Left colon (tissue), 2 donors: ENCODE results near the gene NNAT. TPM values are rescaled to one million over a fixed set of nuclear protein-coding genes. Genes with fewer than 3 reads are reported as not detected.

Source experiments
- ATAC-seq: fragments of 200-7000 bp; cut with Tn5 transposase; one replicate; pipeline ENCODE4 v1.9.1; 2020; ENCODE audit warnings: mild to moderate bottlenecking, moderate library complexity
- DNase-seq, 2 donors: peaks; one replicate each; pipeline ENCODE4 v3.0.0-alpha.2; 2020
- intact Hi-C, 2 donors: fragments of 100-400 bp; cut with DNase I in 1 of 2; cut with micrococcal nuclease in 1 of 2; formaldehyde crosslinking; loops; one replicate each; pipeline versions ENCODE4 v1.11.2 to v1.14.0; 2022; cut with DNase I, micrococcal nuclease
- total RNA-seq, 2 donors: library from RNA; stranded (reverse); fragmentation: NEBNext Ultra II Directional; extraction: Animal tissue kit (Norgen Biotek cat#: 25700); gene quantifications; one replicate each; pipeline ENCODE4 v1.2.1, GENCODE V29; 2021
- donor health status: DM: no; HTN: no; CAD: no.
- donor health status: DM: yes; HTN: yes; CAD: no.

The NNAT gene
- total RNA-seq, 2 donors from 2014 or later = 3.4 TPM; not detected in 1

DNA sequence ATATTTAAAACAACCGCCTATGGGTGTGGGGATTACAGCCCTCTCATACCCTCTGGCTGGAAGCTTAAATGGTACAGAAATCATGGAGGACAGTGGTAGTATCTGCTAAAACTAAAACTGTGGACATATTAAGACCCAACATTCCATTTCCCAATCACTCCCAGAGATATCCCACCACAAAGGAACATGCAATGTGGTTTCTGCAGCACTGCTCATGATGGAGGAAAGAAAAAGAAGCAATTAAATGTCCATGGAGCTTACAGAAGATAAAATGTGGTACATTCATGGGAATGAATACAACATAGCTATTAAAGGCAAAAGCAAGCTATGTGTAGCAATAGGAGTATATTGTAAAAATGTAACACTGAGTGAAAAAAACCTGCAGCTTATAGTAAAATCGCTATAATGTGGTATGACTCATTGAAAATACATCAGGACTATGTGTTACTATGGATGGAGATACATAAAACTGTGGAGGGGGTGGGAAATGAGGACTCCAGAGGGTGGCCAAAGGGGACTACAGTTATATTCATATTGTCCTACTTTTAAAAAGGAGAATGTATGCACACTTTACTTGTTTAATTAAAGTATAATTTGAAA is 22.9 kb upstream of the NNAT start:
- DNase-seq (no peak), ATAC-seq (no peak)
- intact Hi-C loops = no loop called here

DNA sequence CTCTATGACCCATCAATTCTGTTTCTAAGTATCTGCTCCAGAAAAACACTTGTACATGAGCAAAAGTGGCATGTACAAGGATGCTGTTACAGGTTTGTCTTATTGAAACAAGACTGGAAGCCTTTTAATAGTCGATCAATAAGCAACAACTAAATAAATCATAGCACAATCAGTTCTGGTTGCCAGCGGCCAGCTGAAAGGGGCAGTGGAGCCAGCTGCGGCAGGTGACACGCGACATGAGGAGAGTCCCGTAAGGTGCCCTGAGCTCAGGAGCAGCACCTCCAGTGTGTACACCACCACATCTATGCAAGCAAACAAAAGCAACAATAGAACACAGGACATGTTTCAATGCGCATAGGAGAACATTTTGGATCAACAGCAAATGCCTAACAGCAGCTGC is 20.7 kb upstream of the NNAT start:
- intact Hi-C loops = no loop called here
- ATAC-seq (no peak), DNase-seq (no peak)

DNA sequence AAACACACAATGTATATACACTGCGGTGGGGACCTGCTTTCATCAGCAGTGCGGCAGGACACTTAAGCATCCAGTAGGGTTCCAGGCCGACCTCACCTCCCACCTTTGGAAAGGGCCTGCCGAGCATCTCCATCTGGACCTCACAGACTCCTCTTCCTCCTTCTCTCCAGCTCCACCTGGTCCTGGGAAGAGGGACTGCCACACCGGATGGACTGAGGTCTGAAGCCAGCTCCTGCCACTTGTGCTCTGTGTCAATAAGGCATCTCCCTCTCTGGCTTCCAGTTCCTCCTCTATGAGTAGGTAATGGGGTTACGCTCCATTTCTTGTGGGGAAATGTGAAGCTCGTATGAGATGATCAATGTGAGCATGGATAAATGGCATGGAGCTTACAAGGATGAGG is 19.1 kb upstream of the NNAT start:
- ATAC-seq (peak; percentile 24), DNase-seq (no peak)
- intact Hi-C loops = no loop called here

DNA sequence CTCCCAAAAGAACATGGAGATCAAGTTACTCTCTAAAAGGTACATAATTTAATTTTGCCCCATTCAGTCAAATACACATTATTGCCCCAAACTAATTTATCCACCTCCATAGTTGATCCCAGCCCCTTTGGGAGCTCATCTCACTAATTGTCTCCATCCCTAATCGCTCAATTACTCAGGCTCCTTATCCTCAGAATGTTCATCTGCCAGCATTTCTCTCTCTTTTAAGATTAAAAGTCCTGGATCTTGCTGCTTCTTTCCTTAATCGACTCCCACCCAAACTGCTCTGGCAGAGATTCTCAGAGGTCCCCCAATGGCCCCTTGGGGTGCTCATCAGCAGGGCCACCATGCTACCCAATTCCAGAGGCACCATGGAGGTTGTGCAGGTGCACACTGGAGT is 18.4 kb upstream of the NNAT start:
- DNase-seq (no peak), ATAC-seq (no peak)
- intact Hi-C loops = no loop called here

DNA sequence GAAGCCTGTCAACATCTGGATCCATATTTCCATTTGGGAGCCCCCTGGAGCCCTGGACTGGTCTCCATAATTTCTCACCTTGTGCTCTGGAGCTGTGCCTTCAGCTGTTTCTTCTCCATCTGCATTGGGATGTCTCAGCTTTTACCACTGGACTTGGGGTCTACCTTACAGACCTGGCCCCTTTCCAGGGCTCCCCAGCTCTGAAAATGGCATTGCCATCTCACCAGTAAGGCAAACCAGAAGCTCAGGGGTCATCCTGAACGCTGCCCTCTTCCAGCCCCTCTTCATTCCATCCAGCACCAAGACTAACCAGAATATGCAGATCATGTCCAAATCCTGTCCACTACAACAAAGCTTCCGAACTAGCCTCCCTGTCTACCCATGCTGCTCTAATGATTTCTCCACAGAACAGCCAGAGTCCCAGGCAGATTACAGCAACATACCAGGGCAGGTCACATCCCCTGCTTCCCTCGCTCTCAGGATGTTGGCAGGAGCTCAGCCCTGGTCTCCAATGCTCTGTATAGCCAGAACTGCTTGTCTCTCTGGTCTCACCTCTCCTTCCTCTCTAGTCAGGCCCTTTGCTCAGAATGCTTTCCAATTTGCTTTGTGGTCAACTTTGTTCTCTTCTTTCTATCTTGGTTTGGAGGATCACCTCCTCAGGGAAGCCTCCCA is 17.7 kb upstream of the NNAT start:
- intact Hi-C loops = no loop called here
- DNase-seq (no peak), ATAC-seq (no peak)

DNA sequence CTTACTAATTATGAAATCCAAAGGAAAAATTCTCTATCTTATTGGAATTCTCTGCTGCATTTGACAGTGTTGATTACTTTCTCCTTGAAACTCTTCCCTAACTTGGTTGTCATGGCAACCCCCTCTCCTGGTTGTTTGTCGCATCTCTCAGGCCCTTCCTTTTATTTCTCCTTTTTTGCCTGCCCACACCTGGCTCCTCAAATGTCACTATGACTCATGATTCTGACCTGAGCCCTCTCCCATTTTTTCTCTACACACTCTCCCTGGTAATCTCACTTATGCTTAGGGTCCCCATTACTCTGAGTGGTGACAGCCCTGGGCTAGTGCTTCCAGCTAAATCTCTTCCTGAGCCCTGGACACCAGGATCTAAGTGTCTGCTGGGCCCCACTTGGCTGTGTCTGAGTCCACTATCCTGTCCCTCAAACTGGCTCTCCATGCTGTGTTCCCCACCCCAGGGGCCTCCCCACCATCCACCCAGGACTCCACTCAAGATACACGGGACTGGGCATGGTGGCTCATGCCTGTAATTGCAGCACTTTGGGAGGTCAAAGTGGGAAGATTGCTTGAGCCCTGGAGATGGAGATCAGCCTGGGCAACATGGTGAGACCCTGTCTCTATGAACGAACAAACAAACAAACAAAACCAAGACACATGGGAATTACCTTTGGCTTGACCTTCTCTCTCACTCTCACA is 16.5 kb upstream of the NNAT start:
- intact Hi-C loops = no loop called here
- DNase-seq = no peak
- ATAC-seq = peak; percentile 3

DNA sequence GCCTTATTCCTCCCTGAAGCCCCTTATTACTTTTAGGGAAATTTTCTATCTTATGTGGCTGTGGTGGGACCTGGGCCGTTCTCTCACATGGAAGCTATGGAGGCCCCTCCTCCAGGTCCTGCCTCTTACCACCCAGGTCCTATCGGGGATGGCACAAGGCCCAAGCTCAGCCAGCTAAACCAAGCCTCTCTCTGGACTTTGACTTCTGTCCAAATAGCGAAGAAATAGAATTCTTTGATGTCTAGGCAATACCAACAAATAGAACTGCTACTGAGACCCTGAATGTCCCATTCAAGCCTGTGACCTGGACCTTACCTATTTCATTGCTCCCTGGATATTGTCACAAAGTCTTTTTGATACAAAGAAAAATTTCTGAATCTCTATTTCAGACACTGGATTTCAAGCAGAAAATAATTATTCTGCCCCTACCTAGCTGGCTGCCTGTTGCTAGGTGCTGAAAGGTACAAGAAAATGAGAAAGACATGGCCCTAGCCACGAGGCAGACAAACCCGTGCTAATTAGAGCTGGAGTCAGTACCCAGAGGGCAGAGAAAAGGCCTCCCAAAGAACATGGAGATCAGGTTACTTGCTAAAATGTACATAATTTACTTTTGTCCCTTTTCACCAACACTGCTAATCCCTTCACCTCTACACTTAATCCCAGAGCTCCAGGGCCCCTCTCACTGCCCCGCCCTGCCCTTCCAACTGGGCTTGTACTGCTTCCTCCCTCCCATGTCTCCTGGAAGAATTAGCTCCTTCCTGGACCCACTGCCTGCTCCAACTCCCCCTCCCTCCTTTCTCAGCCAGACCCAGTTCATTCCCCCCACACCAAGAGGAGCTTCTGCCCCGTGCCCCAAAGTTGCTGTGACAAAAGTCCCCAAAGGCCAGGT is 15.5 kb upstream of the NNAT start:
- ATAC-seq = peak; percentile 16
- intact Hi-C loops = no loop called here
- no peak for DNase-seq

DNA sequence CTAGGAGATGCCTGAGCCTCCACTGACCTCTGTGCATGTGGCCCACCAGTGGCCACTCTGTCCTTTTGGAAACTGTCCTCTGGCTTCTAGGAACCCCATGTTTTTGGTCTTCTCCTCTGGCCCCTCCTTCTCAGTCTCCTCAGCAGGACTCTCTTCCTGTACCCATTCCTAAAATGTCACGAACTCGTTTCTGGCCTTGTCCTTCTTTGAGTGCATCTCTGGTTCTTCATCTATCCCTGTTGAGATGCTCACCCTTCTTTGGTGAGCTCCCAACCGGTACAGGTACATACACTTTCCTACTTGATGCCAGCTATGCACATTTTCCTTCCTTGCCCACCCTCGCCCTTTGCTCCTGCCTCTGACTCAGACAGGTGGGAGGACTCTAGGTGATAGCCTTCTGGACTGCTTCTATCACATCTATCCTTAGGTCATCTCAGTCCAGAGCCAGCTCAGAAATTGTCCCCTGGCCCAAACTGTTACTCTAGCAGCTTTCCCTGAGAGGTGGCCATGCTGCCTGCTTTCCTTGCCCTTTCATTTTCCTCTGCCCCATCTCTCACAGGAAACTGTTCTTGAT is 14.8 kb upstream of the NNAT start:
- peak; percentile 10 for ATAC-seq
- DNase-seq = no peak
- intact Hi-C loops = no loop called here

DNA sequence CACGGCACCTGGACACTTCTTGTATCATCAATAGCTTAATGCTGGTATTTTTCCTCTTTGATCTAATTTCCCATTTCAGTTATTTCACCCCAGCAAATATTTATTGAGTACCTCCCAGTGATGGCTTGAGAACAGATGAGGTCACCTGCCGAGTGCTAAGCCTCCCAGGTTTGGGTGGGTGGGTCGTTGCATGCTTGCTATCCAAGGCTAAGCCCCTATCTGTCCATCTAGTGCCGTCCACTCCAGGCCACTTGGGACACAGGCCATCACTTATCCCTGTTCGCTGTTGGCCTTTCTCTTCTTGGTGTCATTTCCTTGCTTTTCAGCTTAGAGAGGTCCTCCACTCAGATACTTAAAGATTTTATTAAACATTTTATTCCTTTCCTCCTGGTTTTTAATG is 10.8 kb upstream of the NNAT start:
- ATAC-seq = no peak
- intact Hi-C loops = loop anchor here in 1 of 2 donors (10.0 kb wide), 1 partner anchor 315 kb away; no protein-coding TSS in a partner anchor
- DNase-seq = no peak

DNA sequence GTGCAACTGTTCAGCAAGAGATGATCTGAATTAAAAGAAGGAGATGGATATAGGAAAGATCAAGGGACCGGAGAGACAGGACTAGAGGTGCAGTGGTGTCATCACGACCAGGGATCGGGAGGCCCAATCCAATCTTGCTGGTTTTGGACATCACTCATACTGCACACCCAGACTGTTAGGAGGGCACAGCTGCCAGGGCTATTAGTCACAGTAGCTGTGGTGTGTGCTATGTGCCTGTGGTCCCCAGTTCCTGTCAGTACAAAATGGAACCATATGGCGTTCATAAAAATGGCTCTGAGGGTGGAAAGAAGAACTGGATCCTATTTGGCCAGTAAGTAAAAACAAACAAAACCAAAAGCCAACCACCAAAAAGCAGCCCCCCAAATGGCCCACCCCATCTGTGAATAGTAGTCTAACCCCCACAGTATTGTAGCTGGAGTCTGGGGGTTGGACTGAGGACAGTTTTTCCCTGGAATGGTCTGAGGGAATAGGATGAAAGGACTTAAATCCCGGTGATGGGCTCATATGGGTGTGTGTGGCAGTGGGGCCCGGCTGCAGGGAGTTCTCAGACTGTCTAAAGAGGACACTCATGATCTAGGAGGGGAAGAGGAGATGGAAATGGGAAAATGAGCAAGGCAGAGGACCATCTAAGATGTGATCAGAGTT is 9.3 kb upstream of the NNAT start:
- DNase-seq (no peak), ATAC-seq (no peak)
- intact Hi-C loops = loop anchor here in 1 of 2 donors (10.0 kb wide), 1 partner anchor 317 kb away; no protein-coding TSS in a partner anchor

DNA sequence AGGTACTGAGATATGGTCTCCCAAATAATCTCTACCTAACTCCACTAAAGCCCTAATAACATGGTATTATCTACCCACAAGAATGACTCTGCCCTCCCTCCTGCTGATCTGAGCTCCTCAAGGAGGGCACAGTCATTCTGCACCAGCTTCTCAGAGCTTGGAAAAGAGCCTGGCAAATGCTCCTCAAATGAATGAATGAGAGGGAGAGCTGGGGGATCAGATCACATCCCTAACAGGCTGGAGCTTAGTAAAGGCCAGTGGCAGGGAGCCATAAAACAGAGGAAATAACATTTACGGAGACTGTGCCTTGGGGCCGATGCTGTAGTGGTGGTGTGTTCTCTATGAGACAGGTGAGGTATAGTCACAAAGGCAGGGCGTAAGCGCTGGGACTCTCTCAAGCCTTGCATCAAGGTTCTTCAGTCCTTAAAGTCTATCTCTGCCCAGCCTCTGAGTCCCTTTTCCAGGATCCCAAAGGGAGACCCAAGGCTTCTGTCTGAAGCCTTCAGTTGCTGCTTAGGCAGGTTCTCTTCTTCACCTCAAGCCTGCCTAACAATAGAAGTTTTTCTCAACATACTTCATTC is 7.2 kb upstream of the NNAT start:
- intact Hi-C loops = loop anchor here in 1 of 2 donors (10.0 kb wide), 1 partner anchor 319 kb away; no protein-coding TSS in a partner anchor
- DNase-seq (no peak), ATAC-seq (no peak)

DNA sequence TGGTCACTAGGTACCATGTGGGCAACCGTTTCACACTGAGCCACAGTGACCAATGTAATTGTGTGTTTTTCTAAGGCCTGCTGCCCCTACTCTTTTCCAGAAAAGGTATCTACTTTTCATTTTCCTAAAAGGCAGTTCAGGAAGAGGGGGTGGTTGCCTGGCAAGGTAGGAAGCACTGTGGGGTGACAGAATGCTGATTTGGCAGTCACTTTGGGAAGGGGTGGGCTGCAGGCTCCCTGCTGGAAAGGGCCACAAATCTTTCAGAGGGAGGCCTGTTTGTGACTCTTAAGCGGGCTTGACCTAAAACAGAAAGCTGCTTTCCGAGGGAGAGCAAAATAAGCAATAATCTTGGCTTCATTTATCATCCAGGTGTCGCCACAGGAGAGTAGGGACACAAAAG is 5.2 kb upstream of the NNAT start:
- no peak for DNase-seq
- no peak for ATAC-seq
- intact Hi-C loops = loop anchor here in 1 of 2 donors (10.0 kb wide), 1 partner anchor 321 kb away; no protein-coding TSS in a partner anchor

DNA sequence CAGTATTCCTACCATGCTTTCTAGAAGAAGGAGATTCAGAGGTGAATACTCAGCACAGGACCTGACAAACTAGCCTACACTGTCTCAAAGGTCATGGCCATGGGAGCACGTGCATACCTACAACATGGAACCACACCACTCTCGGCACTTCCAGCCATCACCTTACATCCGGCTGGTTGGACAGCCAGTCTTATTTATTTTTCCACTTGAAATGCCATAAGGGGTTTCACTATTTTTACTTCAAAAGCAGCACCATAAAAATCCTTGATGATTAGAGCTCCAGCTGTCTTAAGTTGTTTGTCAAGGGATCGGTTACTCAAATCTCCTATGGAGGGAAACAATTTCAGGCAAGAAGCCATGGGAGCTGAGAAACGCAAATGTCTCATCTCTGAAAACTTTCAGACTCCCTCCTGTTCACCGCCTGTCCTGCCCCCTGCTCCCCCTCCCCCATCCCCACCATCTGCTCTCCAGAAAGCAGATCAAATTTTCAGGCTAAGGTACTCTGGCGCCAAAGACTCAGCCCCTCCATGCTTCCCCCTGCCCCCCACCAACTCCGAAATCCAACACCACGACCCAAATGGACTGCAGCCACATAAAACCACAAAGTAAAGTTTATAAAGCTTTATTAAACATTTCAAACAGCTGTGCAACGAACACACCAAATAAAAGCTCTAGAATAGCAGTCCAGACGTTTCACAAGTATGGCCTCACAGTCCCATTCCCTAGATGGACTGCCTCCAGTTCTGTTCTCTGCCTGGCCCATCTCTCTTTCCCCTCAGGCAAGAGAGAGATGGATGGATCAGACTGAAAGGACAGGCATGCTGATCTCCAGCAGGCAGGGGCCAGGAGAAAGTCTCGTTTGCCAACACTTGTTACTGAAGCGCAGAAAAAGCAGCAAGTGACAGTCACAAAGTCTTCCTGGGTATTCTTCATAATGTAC is 4.0 kb upstream of the NNAT start:
- ATAC-seq (peak; percentile 64), DNase-seq (no peak)
- intact Hi-C loops = loop anchor here in 1 of 2 donors (10.0 kb wide), 1 partner anchor 322 kb away; no protein-coding TSS in a partner anchor

DNA sequence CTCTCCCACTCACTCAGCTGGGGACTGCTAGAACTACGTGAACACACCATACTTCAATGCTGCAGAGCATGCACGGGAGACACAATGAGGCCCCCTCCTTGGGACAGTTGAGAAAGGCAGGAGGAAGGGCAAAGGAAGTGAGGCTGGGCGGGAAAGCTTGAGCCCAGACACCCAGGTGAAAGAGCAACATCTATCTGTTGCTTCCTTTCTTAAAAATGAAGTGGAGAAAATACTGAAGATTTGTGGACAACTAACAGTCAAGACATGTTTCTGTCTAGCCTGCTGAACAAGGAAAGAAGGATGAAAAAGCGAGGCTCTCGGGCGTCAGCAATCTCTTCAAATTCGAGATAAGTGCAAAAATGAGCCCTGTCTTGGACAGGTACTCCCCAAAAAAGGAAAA is 3.0 kb upstream of the NNAT start:
- ATAC-seq = no peak
- intact Hi-C loops = loop anchor here in 1 of 2 donors (10.0 kb wide), 1 partner anchor 323 kb away; no protein-coding TSS in a partner anchor
- no peak for DNase-seq

DNA sequence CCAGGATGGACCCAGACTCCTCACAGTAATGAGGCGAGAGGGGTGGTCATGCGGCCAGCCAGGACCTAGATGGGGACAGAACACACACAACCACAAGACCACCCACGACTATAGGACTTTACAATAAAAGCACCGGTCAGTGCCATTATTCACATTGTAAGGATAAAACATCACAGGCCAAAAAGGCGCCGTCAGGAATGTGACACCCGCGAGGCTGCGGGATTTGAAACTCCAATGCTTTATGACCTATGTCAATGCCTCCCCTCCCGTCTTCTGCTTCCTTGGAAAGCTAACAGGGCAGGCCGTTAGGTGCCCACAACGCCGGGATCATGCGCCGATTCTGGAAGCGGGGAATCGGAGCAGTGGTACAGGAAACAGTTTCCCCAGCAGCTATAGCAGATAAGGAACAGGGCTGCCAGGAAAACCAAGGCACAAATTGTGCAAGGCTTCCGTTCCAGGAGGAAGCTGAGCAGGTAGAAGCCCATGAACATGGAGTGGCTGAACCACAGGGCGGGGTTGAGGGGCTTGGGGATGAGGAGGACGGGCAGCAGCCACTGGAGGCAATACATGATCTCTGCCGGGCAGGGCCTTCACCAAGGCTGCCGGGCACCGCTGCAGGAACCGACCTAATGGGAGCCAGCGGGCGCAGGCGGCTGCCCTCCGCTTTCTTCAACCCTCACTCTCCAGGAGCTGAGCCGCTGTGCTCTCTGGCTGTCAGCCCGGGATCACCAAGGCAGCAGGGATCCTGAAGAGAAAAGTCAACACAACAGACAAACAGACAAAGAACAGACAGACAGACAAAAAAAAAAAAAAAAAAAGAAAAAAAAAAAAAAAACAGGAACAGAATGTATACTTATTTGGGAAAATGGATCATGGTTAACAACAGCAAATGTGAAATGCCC is 2.2 kb upstream of the NNAT start:
- DNase-seq (peak; percentile 31 to 59), ATAC-seq (peak; percentile 17)
- intact Hi-C loops = loop anchor here in 1 of 2 donors (10.0 kb wide), 1 partner anchor 324 kb away; no protein-coding TSS in a partner anchor
